GM23248 (cell line): Measurements from ENCODE around the gene ZNF835.

Source experiments
- EZH2 ChIP-seq: fragments of 200-600 bp; sonication (generic); IDR thresholded peaks from 2 replicates; pipeline ENCODE4 v1.6.1; 2018; ENCODE audit warnings: antibody characterized with exemption, mild to moderate bottlenecking; ENCODE audit not compliant: insufficient read depth, poor library complexity, severe bottlenecking
- EZH2phosphoT487 ChIP-seq: fragments of 200-600 bp; sonication (generic); IDR thresholded peaks from 2 replicates; pipeline ENCODE4 v1.6.1; 2018; ENCODE audit warnings: antibody characterized with exemption, moderate library complexity, mild to moderate bottlenecking, low read depth; ENCODE audit not compliant: insufficient read depth

GRCh38 chr19:56663931-56664500 lies 7.5 kb downstream of the ZNF835 start:
- TF ChIP-seq EZH2phosphoT487, result no peak
- TF ChIP-seq EZH2, result no peak
